Fibroblast of skin of right quadriceps (primary cell): ENCODE data around the gene FOXL2.
A peak's percentile ranks its signal among the peaks of the same experiment; 100 is the strongest.

Source experiments
- DNase-seq: peaks from one replicate; pipeline ENCODE4 v3.0.0-alpha.2; 2013

FOXL2 gene

GRCh38 chr3:138944929-138945708, 1.8 kb downstream of the FOXL2 start:
- DNase-seq = no peak

DNA sequence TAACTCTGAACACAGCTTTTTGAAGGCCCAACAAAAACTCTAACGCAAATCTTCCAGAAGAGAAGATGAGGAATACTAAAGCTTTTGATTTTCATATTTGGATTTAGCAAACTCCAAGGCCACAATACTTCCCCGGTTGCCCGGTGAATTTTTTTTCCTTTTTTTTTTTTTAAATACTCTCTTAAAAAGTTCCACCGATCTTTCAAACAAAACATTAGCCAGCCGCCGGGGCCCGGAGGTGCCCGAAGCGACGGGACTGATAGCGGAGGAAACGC, 2.3 kb downstream of the FOXL2 start:
- no peak for DNase-seq

DNA sequence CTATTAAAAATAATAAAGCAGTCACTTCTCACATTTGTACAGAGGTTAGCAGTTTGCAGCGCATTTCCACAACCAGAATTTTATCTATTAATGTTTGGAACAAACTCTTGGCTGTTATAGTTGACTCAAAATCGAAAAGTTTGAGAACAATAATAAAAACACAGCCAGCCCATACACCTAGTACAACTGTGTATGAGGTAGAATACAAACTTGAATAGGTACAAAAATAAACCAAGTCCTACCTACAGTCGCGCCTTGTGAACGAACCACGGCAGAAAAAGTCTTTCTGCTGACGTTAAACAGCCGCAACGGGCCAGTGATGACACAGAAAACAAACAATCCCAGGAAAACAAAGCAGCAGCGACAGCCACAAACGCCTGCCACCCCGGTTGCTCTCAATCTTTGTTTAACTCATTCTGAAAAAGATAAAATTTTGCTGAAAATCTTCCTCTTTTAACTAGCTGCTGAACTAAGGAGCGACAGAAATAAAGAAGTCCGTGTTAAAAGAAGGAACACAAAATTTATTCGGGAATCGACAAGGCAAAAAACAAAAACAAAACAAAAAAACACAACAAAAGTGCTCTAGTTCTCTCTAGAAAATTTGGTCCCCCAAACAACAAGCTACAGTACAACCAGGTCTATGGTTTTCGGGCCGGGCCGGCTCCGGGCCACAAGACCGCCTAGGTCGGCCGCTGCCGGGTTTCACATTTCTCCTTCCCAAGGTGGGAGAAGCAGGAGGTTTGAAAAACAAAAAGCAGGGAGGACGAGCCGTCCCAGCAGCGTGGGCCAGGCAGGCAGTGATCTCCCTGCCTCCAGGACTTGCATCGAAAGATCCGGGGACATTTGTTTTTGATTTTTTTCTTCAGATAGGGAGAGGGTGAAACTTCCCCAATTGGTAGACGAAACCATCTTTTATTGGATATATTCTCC, 2.9 kb downstream of the FOXL2 start:
- DNase-seq = no peak

- no peak for DNase-seq
Observed at GRCh38 chr3:138942861-138943623, 3.9 kb downstream of the FOXL2 start.

DNA sequence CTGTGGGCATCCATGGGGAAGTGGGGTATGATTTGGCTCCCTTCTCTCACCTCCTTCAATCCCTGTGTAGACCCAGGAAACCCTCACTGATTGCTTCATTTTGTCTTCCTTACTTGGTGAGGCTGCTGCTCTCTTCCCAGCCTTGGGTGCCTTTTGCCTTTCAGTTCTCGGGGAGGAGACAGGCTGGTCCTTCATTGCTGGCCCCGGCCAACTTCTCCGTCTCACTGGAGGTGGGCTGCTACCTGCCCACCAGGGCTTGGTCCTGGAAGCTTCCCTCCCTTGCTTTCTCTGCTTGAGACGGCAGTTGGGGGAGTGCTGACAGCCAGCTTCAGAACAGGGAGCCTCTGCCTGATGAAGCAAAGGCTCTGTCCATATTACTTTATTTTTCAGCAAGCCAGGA, 4.7 kb downstream of the FOXL2 start:
- DNase-seq = no peak

- DNase-seq = no peak
Observed at GRCh38 chr3:138941259-138941885, 5.6 kb downstream of the FOXL2 start.

- no peak for DNase-seq
Observed at GRCh38 chr3:138940446-138940845, 6.5 kb downstream of the FOXL2 start.

DNA sequence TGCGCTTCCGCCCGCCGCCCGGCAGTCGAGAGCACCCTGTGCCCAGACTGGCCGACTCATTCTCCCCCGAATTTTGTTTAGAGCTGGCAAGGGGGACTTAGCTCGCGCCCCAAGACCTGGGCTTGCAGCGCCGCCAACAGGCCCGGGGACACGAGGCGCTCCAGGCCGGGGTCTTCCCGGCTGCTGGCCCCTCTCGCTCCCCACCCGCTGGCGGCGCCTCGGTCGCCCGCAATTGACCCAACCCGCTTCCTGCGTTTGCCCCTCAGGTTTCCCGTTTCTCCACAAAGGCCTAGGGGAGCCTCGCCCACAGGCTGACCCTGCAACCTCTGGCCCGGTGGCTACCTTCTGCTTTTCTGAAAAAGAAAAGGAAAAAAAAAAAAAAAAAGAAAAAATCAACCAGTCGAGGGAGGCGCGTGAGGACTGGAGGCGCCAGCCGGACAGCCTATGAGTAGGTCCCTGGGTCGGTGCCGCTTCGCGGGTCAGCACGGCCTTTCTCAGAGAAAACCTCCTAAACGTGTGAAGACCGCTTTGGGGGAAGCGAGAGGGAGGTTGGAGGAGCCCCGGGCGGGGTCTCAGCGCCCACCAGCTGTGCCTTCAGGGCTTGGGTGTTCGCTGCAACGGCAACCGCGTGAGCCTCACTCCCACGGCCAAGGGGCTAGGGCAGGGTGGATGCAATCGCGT, 7.2 kb downstream of the FOXL2 start:
- DNase-seq = no peak

DNA sequence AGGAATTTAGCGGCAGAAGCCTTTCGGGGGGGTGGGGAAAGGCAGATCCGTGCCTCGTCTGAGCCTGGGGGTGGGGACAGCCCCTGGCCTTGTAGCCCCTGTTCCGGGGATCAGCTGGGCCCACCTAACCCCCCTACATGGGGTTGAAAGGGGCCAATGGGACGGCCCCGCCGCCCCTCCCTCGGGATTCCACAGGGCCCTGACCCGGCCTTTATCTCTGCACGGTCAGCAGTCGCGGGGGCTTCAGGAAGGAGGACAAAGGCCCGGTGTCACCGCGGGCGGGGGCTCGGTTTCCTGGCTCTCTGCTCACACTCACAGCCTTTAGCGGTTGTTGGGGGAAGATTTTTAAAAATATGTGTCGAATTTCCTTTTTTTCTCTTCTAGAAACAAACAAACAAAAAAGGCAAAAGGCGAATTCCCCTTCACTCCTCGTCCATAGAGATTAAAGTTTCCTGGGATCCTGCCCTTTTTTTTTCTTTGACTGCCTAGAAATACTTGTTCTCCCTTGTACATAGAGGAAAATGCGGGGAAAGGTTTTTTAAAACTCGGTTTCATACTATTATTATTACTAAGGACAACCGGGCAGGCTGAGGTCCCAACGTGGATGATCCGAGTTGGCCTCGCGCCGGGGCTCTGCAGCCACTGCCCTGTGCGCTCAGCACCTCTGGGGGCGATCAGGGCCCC, 7.9 kb downstream of the FOXL2 start:
- no peak for DNase-seq

DNA sequence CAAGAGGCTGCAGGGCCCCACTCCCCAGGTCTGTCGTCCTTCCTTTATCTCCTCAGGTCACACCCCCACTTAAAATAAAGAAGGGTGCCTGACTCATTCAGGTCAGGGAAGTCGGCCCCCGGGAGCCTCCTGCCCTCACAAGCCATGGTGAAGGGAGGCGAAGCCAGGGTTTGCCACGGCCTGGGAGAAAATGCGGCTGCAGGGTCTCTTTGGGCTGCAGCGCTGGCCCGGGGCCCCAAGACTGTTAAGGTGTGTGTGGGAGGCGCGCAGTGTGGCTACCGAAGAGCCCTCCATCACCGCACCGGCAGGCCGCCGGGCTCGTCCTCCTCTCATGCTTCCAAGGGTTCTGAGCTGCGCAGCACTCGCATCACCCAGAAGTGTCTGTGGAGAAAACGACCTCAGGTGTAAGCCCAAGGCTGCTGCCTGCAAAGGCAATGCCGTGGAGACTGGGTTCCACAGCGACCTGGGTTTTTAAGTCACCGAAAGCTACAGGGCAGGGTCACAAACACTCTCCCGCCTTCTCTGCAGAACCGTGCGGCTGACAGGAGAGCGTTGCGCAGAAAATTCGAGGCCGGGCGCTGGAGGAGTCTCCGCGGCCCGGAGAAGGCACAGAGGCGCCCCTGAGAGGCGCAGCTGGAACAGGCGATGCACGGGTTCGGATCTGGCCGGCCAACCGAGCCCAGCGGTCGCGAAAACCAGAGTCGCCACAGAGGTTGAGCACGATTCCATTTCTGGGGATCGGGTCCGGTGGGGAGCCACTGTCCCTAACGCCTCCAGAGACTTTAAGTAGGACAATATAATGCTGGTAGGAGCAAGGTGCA, 8.7 kb downstream of the FOXL2 start:
- DNase-seq = no peak

DNA sequence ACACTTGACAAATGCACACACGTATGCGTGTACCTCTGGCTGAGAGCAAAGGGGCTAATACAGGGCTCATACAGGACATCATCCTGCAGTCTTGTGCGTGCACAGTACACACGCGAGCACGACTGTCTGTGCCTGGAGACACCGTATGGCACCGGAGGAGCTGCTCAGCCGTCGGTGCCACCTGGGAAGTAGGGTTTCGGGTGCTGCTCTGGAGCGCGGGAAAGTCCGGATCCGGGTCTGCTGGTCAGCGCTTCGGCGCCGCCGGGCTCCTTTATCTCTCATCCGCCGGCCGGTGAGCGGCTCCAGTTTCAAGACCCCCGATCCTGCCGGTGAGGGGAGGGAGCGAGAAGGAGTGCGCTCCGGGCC, 9.3 kb downstream of the FOXL2 start:
- DNase-seq = no peak

DNA sequence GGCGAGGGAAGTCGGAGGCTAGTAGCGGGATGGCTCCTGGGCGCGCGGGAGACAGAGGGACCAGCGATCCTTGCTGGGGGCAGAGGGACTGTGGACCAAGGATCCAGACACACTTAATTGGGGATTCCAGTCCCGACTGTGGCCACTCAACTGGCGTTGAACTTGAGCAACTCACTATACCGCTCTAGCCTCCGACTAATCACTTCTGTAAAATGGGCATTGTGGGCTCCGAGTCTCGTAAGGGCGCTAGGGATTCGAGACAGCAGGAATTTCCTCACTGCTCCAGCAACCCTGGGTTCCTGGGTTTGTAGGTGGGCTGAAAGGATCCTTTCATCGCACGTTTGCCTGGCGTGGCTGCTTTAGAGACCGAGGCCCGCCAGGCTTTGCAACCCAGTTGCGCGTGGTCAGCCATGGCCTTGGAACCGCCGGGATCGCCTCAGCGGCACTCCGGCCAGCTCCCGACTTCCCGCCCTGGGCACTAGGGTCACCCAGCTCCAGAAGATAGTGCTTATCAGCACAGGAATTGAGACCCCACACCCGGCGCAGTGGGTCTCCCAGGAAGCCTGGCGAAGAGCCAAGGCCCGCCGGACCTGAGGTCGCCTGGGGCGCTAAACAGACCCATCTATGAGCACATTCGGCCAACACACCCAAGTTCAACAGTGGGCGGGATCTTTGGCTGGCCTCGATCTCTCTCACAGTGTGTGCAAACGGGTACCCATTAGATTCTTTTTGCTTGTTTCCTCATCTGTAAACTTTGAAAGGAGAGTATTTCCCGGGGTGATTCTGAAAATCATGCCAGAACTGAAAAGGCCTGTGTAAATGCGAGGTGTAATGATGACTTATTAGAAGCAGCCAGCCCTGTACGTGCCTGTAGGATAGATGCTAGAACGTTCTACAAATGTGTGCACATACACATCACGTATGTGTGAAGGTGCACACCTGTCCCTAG, 9.9 kb downstream of the FOXL2 start:
- DNase-seq = no peak

GRCh38 chr3:138935863-138936740, 10.8 kb downstream of the FOXL2 start:
- peak; percentile 31 for DNase-seq

- DNase-seq = no peak
Observed at GRCh38 chr3:138935505-138935862, 11.5 kb downstream of the FOXL2 start.

- no peak for DNase-seq
Observed at GRCh38 chr3:138933981-138934691, 12.8 kb downstream of the FOXL2 start.

DNA sequence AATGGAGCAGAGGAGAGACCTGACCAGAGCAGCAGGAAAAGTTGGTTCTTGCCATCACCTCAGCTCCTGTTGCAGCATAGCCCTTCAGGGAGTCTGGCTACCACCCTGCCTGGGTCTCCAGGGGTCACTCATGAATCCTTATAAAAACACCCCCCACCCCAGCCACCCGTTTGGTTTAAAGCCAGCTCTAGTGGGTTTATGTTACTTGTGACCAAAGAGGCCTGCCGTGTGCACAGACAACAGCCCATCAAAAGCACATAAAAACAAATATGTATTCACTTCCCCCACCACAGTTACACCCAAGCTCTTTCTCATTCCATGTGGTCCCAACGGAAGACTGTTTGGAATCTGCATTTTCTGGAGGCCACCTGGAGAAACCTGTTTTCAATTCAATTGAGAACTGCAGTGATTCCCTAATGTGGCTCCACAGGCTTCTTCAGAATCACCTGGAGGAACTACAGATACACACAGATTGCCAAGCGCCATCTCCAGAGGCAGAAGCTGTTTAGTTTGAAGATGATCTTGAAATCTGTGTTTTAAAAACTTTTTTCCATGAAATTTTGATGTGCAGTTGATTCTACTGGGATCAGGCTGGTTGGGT, 13.8 kb downstream of the FOXL2 start:
- no peak for DNase-seq

DNA sequence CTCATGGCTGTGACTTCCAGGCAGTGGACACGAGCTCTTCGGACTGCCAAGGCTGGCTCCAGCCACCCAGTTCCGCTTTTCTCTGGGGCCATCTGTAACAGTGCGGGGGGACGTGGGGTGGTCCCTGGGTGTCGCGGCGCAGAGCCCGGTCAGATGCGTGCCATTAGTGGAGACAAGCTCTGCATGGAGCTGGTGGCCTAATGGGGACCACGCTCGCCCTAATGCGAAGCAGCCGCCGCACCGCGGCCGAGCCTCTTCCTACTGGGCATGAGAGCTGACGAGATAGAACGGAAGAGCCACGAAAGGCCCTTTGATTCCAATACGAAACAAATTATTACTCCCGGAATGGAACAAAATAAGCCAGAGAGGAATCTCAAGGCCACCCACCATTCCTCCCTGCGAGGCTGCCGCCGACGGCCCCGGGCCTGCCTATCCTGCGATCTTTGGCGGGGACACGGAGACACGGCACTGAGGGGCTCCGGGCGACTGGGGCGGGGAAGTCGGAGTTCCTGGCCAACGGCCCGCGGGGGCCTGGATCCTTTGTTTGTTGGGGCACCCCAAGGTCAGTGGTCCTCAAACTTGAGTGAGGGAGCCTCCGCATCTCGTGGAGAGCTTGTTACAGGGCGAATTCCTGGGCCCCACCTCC, 18.1 kb downstream of the FOXL2 start:
- no peak for DNase-seq
